HG02610 (cell line): ENCODE measurements around the gene FIG4.
"Not testable (repeated sequence)": the region's sequence is repeated elsewhere in the genome, so short reads cannot be mapped to it uniquely, and the experiment has no call there.

ENCODE experiments used
- ATAC-seq: cut with Tn5 transposase; IDR thresholded peaks from one replicate; pipeline ENCODE4 v1.9.1; 2021; ENCODE audit warnings: mild to moderate bottlenecking, moderate library complexity; ENCODE audit not compliant: unreplicated experiment

The FIG4 gene

DNA sequence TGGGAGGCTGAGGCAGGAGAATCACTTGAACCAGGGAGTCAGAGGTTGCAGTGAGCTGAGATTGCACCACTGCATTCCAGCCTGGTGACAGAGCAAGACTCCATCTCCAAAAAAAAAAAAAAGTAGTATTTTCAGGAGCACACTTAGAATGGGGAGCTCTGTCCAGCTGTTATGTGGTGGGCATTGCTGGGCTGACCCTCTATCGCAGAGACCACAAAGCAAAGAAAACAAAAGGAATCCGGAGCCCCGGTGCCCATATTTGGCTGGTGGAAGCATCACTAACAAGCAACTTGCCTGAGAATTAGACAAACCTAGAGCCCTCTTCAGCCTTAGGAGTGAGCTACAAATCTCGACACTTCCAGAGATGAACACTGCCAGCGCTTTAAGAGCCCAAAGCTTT, 149.7 kb downstream of the FIG4 start:
- ATAC-seq = no peak

- ATAC-seq = no peak
These were observed 150.8 kb downstream of the FIG4 start for GRCh38 chr6:109841869-109842268.

DNA sequence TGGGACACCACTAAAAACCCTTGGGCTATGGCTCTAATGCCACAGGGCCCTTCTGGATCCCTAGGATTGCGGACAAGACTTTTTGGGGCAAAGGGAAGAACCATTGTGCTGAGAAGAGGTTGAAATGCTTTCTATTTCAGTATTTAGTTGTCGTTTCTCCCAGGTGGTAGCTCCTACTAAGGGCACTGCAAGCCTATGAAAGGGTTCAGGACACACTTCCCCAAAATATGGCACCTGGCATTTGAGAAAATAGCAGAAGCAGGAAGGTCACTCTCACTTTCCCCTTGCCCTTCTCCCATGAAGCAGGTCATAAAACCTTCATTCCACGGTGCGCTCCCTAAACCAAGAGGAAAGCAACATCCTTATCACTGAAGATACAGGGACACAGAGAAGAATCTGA, 161.6 kb downstream of the FIG4 start:
- no peak for ATAC-seq

- ATAC-seq = no peak
These were observed 162.3 kb downstream of the FIG4 start for GRCh38 chr6:109853426-109853825.

GRCh38 chr6:109853951-109854350, 162.9 kb downstream of the FIG4 start:
- ATAC-seq = no peak

- ATAC-seq = no peak
These were observed 163.6 kb downstream of the FIG4 start for GRCh38 chr6:109854541-109855308.

- ATAC-seq = not testable (repeated sequence)
These were observed 164.5 kb downstream of the FIG4 start for GRCh38 chr6:109855476-109856040.

DNA sequence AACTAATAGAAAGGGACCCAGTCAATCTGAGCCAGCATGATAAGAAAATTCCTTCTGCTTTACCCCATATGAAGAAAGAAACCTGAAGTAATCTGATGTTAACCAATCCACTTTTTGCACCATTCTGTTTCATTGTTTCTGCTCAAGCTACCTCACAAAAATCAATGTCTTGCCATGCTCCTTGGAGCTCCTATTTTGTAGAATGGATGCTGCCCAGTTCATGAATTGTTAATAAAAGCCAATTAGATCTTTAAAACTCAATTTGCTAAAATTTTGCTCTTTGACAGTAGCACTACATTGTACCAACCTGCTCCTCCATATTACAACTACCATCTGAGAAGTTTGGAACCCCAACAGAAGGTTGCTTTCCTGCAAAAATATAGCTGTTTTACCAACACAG, 170.8 kb downstream of the FIG4 start:
- no peak for ATAC-seq

DNA sequence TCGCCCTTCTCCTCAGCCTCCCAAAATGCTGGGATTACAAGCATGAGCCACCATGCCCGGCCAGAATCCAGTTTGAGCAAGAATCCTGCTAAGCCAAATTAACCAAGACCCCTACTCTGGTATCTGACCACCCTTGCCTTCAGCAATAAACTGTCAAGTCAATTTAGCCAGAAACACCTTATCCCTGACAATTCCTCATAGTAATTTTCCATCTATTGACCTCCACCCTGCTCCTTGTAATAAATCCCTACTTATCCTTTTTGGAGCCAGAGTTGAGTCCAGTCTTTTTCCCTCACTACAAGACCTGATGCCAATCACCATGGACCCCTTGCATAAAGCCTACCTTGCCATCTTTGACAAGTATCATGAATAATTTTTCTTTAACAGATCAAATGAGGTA, 173.0 kb downstream of the FIG4 start:
- no peak for ATAC-seq

DNA sequence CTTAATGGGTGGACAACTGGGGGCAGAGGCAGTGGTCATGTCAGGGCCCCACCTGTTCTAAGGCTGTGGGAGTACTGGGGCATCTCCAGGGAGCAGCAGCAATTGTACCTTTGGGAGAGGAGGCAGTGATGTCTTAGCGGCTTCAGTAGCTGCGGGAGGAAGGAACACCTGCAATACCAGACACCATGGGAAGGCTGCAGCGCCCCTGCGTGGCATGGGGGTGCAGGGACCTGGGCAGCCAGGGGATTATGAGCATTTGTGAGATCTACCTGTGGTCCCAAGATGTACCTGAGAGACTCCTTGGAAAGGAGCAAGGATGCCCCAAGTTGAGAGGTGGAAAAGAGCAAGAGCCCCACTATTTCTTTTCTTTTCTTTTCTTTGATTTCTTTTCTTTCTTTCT, 174.9 kb downstream of the FIG4 start:
- no peak for ATAC-seq

DNA sequence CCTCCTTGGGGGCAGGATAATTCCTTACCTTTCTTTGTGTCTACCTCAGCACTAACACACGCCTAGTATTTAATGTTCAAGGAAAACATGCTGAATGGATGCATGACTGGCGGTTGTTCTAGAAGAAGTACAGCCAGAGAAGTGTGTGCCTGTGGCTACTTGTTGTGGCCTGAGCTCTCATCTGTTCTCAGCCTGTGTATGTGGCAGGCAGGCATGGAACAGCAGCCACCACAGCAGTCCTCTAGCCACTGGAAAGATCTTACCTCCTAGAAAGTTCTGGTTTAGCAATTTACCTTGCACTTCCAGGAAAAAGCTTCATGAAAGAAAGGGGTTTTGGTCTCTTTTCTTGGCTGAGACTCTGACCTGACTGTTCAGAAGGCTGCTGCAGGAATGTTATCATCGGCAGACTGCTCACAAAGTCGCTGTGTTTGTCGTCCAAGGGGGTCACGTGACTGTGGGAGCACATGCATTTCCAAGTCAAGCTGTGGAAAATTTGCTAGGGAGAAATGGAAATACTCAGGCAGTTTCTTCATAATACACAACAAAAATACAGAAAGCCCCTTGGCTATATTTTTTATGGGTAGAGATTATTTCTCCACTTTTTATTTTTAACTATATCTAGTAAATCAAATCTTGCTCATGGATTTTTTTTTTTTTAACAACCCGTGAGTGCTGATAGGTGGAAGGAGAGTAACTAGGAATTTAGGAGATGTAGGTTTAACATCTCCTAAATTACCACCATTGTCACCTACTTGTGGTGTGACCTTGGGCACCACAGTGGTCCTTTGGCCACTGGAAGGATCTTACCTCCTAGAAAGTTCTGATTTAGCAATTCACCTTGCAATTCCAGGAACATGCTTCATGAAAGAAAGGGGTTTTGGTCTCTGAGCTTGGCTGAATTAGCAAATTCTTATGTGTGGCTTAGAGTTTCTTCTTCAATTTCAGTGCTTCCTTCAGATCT, 176.2 kb downstream of the FIG4 start:
- no peak for ATAC-seq

- ATAC-seq = no peak
These were observed 176.9 kb downstream of the FIG4 start for GRCh38 chr6:109867970-109868358.

DNA sequence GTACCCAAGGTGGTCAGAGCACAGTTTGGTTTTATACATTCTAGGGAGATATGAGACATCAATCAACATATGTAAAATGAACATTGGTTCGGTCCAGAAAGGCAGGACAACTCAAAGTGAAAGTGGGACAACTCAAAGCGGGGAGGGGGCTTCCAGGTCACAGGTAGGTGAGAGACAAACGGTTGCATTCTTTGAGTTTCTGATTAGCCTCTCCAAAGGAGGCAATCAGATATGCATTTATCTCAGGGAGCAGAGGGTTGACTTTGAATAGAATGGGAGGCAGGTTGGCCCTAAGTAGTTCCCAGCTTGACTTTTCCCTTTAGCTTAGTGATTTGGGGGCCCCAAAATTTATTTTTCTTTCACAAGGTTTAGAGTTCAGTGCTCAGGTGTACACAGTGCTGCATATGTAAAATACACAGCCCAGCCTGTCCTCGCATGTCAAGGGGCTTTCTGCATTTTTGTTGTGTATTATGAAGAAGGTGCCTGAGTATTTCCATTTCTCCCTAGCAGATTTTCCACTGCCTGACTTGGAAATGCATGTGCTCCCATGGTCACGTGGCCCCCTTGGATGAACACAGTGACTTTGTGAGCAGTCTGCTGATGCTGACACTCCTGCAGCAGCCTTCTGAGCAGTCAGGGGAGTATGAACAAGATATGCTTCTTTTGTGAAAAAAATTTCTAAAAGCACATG, 178.4 kb downstream of the FIG4 start:
- not testable (repeated sequence) for ATAC-seq

DNA sequence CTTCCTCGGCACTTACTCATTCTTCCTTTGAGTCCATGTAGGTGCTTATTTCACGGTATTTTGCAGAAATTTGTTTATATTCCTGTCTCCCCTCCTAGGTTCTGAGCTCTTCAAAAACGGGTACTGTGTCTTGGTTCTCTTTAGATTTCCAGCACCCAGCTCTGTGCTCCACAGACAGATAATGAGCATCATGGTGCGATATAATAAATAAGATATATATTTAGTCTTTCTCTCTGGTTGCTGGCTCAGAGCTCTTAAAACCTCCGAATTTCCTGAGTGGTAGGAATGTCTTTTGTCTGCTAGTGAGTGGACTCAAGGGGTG, 179.0 kb downstream of the FIG4 start:
- ATAC-seq = no peak

DNA sequence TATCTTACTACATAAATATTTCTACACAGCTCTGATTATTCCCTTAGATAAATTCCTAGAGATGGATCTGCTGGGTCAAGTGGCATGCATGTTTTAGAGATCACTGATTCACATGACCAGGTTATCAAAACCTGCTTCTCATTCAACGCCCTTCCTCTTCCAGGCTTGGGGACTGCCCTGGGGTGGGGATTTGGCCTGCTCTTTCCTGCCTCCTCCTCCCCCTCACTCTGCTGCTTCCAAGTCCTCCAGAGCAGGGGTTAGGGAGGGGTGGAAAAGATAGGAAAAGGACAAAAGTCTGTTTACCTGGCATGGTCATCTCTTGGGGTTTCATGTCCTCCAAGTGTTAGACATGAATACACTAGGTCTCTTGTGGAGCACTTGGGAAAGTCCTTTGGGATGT, 181.5 kb downstream of the FIG4 start:
- no peak for ATAC-seq

- ATAC-seq = no peak
These were observed 182.0 kb downstream of the FIG4 start for GRCh38 chr6:109872968-109873545.

GRCh38 chr6:109874086-109874485, 183.0 kb downstream of the FIG4 start:
- no peak for ATAC-seq

DNA sequence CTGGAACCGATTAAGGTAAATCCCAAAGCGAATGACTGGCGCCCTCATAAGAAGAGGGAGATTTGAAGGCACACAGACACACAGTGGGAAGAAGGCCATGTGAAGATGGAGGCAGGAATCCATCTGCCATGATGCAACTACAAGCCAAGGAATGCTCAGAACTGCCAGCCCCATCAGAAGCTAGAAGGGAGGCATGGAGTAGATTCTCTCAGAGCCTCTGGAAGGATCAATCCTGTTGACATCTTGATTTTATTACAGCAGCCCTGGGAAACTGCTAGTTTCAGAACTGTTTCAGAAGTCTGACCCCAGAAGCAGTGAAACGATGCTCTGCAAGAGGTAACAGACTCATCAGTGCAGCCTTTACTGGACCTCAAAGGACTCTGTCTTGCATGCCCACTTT, 183.5 kb downstream of the FIG4 start:
- ATAC-seq = no peak
